ENCODE results near the gene SUV39H1.

- TF ChIP-seq POLR2A (IDR thresholded peaks at IDR 0.05; ENCODE audit: low read depth, low read length) (no peak), POLR2AphosphoS5 (IDR thresholded peaks at IDR 0.05; ENCODE audit: low read depth, low read length) (no peak), SPI1 (IDR thresholded peaks at IDR 0.05; ENCODE audit: low read depth, low read length) (no peak), TAF1 (IDR thresholded peaks at IDR 0.05; ENCODE audit: low read depth, low read length) (no peak), POU2F2 (IDR thresholded peaks at IDR 0.05; ENCODE audit: low read depth, low read length) (no peak)
Measured at GRCh38 chrX:48702716-48703115, 6.2 kb downstream of the SUV39H1 start.
